SK-N-SH treated with all-trans-retinoic acid at 6 μM for 48 hours (cell line): Measurements from ENCODE around the gene SRA1.

Experiments used
- ATAC-seq: fragments of 200-7000 bp; cut with Tn5 transposase; 3 replicates; pipeline ENCODE4 v1.9.1; 2020; ENCODE audit warnings: mild to moderate bottlenecking, moderate library complexity
- ARNTL ChIP-seq: fragments of 450-650 bp; formaldehyde crosslinking; IDR thresholded peaks from 2 replicates; pipeline ENCODE4 v1.5.0; 2020; ENCODE audit warnings: low read depth, mild to moderate bottlenecking, moderate library complexity, borderline replicate concordance
- BACH2 ChIP-seq: fragments of 250-450 bp; sonication (Bioruptor Pico); IDR thresholded peaks from 2 replicates; pipeline ENCODE4 v1.9.0; 2021; ENCODE audit warnings: mild to moderate bottlenecking, borderline replicate concordance
- CSDC2 ChIP-seq: fragments of 250-450 bp; sonication (Bioruptor Pico); IDR thresholded peaks from 2 replicates; pipeline ENCODE4 v1.5.0; 2020; ENCODE audit warnings: mild to moderate bottlenecking, moderate library complexity
- ESRRG ChIP-seq: fragments of 250-450 bp; sonication (Bioruptor Pico); IDR thresholded peaks from 2 replicates; pipeline ENCODE4 v1.6.1; 2021; ENCODE audit warnings: mild to moderate bottlenecking
- GLIS3 ChIP-seq: fragments of 250-450 bp; sonication (Bioruptor Pico); IDR thresholded peaks from 2 replicates; pipeline ENCODE4 v1.5.0; 2020; ENCODE audit warnings: mild to moderate bottlenecking, moderate library complexity
- OSR1 ChIP-seq: fragments of 250-450 bp; sonication (Bioruptor Pico); IDR thresholded peaks from 2 replicates; pipeline ENCODE4 v1.8.0; 2022; ENCODE audit warnings: moderate library complexity, mild to moderate bottlenecking, inconsistent platforms
- PPARA ChIP-seq: fragments of 250-450 bp; sonication (Bioruptor Pico); IDR thresholded peaks from 2 replicates; pipeline ENCODE4 v1.5.0; 2020; ENCODE audit warnings: mild to moderate bottlenecking, borderline replicate concordance
- RARB ChIP-seq: fragments of 250-450 bp; sonication (Bioruptor Pico); IDR thresholded peaks from 2 replicates; pipeline ENCODE4 v1.8.0; 2021; ENCODE audit warnings: mild to moderate bottlenecking, moderate library complexity
- TCF4 ChIP-seq: fragments of 250-450 bp; sonication (Bioruptor Pico); IDR thresholded peaks from 2 replicates; pipeline ENCODE4 v1.8.0; 2021; ENCODE audit warnings: mild to moderate bottlenecking, moderate library complexity, borderline replicate concordance
- TOX ChIP-seq: fragments of 250-450 bp; sonication (Bioruptor Pico); IDR thresholded peaks from 2 replicates; pipeline ENCODE4 v1.8.0; 2021; ENCODE audit warnings: mild to moderate bottlenecking, moderate library complexity, borderline replicate concordance
- TSHZ2 ChIP-seq: fragments of 250-450 bp; sonication (Bioruptor Pico); IDR thresholded peaks from 2 replicates; pipeline ENCODE4 v1.5.0; 2020; ENCODE audit warnings: mild to moderate bottlenecking, moderate library complexity
- ZC3H10 ChIP-seq: fragments of 250-450 bp; sonication (Bioruptor Pico); IDR thresholded peaks from 2 replicates; pipeline ENCODE4 v1.5.1; 2021; ENCODE audit warnings: mild to moderate bottlenecking, moderate library complexity
- ZFP3 ChIP-seq: fragments of 250-450 bp; sonication (Bioruptor Pico); IDR thresholded peaks from 2 replicates; pipeline ENCODE4 v1.5.0; 2020; ENCODE audit warnings: mild to moderate bottlenecking, moderate library complexity
- ZFP30 ChIP-seq: fragments of 450-650 bp; formaldehyde crosslinking; IDR thresholded peaks from 2 replicates; pipeline ENCODE4 v1.5.0; 2022; ENCODE audit warnings: mild to moderate bottlenecking, moderate library complexity
- ZNF565 ChIP-seq: fragments of 450-650 bp; formaldehyde crosslinking; conservative IDR thresholded peaks from 2 replicates; pipeline ENCODE4 v1.5.0; 2020; ENCODE audit warnings: low read depth, mild to moderate bottlenecking, moderate library complexity
- ZNF8 ChIP-seq: fragments of 450-650 bp; formaldehyde crosslinking; IDR thresholded peaks from 2 replicates; pipeline ENCODE4 v1.5.0; 2020; ENCODE audit warnings: mild to moderate bottlenecking, moderate library complexity
- TF ChIP-seq, protein P1 (sequence below): fragments of 250-450 bp; sonication (Bioruptor Pico); IDR thresholded peaks from 2 replicates; pipeline ENCODE4 v1.5.1; 2021; ENCODE audit warnings: mild to moderate bottlenecking, moderate library complexity
- TF ChIP-seq, protein P2 (sequence below): fragments of 250-450 bp; sonication (Bioruptor Pico); IDR thresholded peaks from 2 replicates; pipeline ENCODE4 v1.5.1; 2020; ENCODE audit warnings: low read depth, mild to moderate bottlenecking, moderate library complexity
- TF ChIP-seq, protein P3 (sequence below): fragments of 250-450 bp; sonication (Bioruptor Pico); IDR thresholded peaks from 2 replicates; pipeline ENCODE4 v1.8.0; 2020; ENCODE audit warnings: mild to moderate bottlenecking, moderate library complexity, borderline replicate concordance
- TF ChIP-seq, protein P4 (sequence below): fragments of 250-450 bp; sonication (Bioruptor Pico); IDR thresholded peaks from 2 replicates; pipeline ENCODE4 v1.8.0; 2021; ENCODE audit warnings: low read depth, mild to moderate bottlenecking, moderate library complexity, borderline replicate concordance

SRA1 gene

GRCh38 chr5:140576776-140577201, 19.5 kb upstream of the SRA1 start:
- TF ChIP-seq, protein P1, sequence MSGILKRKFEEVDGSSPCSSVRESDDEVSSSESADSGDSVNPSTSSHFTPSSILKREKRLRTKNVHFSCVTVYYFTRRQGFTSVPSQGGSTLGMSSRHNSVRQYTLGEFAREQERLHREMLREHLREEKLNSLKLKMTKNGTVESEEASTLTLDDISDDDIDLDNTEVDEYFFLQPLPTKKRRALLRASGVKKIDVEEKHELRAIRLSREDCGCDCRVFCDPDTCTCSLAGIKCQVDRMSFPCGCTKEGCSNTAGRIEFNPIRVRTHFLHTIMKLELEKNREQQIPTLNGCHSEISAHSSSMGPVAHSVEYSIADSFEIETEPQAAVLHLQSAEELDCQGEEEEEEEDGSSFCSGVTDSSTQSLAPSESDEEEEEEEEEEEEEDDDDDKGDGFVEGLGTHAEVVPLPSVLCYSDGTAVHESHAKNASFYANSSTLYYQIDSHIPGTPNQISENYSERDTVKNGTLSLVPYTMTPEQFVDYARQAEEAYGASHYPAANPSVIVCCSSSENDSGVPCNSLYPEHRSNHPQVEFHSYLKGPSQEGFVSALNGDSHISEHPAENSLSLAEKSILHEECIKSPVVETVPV (CRISPR knock-in tag), result no peak
- TF ChIP-seq ZFP30 (CRISPR knock-in tag), result no peak
- no peak for TF ChIP-seq ARNTL (CRISPR knock-in tag)
- no peak for TF ChIP-seq ZNF565
- TF ChIP-seq, protein P2, sequence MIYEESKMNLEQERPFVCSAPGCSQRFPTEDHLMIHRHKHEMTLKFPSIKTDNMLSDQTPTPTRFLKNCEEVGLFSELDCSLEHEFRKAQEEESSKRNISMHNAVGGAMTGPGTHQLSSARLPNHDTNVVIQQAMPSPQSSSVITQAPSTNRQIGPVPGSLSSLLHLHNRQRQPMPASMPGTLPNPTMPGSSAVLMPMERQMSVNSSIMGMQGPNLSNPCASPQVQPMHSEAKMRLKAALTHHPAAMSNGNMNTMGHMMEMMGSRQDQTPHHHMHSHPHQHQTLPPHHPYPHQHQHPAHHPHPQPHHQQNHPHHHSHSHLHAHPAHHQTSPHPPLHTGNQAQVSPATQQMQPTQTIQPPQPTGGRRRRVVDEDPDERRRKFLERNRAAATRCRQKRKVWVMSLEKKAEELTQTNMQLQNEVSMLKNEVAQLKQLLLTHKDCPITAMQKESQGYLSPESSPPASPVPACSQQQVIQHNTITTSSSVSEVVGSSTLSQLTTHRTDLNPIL (CRISPR knock-in tag), result no peak
- TF ChIP-seq CSDC2 (CRISPR knock-in tag), result no peak
- no peak for TF ChIP-seq BACH2 (CRISPR knock-in tag)
- TF ChIP-seq, protein P3, sequence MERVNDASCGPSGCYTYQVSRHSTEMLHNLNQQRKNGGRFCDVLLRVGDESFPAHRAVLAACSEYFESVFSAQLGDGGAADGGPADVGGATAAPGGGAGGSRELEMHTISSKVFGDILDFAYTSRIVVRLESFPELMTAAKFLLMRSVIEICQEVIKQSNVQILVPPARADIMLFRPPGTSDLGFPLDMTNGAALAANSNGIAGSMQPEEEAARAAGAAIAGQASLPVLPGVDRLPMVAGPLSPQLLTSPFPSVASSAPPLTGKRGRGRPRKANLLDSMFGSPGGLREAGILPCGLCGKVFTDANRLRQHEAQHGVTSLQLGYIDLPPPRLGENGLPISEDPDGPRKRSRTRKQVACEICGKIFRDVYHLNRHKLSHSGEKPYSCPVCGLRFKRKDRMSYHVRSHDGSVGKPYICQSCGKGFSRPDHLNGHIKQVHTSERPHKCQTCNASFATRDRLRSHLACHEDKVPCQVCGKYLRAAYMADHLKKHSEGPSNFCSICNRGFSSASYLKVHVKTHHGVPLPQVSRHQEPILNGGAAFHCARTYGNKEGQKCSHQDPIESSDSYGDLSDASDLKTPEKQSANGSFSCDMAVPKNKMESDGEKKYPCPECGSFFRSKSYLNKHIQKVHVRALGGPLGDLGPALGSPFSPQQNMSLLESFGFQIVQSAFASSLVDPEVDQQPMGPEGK, result no peak
- TF ChIP-seq ZNF8 (CRISPR knock-in tag), result no peak
- no peak for TF ChIP-seq OSR1 (CRISPR knock-in tag)
- no peak for TF ChIP-seq ESRRG
- ATAC-seq, result no peak

- TF ChIP-seq PPARA (CRISPR knock-in tag) (no peak), ARNTL (CRISPR knock-in tag) (no peak), ZFP3 (CRISPR knock-in tag) (no peak), BACH2 (CRISPR knock-in tag) (no peak)
- TF ChIP-seq, protein P4, sequence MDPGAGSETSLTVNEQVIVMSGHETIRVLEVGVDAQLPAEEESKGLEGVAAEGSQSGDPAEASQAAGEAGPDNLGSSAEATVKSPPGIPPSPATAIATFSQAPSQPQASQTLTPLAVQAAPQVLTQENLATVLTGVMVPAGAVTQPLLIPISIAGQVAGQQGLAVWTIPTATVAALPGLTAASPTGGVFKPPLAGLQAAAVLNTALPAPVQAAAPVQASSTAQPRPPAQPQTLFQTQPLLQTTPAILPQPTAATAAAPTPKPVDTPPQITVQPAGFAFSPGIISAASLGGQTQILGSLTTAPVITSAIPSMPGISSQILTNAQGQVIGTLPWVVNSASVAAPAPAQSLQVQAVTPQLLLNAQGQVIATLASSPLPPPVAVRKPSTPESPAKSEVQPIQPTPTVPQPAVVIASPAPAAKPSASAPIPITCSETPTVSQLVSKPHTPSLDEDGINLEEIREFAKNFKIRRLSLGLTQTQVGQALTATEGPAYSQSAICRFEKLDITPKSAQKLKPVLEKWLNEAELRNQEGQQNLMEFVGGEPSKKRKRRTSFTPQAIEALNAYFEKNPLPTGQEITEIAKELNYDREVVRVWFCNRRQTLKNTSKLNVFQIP (CRISPR knock-in tag), result no peak
These were observed 18.0 kb upstream of the SRA1 start for GRCh38 chr5:140575309-140575708.

DNA sequence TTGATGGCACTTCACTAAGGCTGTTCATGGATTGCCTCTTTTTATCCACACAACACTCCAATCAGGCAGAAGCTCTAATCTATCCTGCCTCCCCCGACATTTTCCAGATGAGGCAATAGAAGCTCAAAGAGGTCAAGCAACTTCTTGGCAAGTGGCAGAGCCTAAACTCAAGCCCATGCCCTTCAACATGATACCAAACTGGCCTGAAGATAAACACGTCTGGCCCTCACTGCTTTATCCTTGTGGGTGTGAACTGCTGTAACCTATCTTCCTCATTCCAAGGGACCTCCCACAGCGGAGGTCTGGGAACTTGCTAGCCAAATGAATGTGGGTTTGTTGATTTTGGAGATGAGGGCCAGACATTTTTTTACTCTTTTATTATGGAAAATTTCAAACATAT, 16.9 kb upstream of the SRA1 start:
- TF ChIP-seq, protein P1 (CRISPR knock-in tag), result no peak
- TF ChIP-seq, protein P2 (CRISPR knock-in tag), result no peak
- TF ChIP-seq BACH2 (CRISPR knock-in tag) (no peak), TCF4 (CRISPR knock-in tag) (no peak), OSR1 (CRISPR knock-in tag) (no peak), TOX (CRISPR knock-in tag) (no peak), ZC3H10 (CRISPR knock-in tag) (no peak), ZFP3 (CRISPR knock-in tag) (no peak), CSDC2 (CRISPR knock-in tag) (no peak), ZNF8 (CRISPR knock-in tag) (no peak), PPARA (CRISPR knock-in tag) (no peak), GLIS3 (CRISPR knock-in tag) (no peak)
- ATAC-seq, result no peak

More at GRCh38 chr5:140575309-140575708, 18.0 kb upstream of the SRA1 start:
- 0 out of 3 replicates have a peak, but pooled peaks have one; percentile 28 for ATAC-seq

DNA sequence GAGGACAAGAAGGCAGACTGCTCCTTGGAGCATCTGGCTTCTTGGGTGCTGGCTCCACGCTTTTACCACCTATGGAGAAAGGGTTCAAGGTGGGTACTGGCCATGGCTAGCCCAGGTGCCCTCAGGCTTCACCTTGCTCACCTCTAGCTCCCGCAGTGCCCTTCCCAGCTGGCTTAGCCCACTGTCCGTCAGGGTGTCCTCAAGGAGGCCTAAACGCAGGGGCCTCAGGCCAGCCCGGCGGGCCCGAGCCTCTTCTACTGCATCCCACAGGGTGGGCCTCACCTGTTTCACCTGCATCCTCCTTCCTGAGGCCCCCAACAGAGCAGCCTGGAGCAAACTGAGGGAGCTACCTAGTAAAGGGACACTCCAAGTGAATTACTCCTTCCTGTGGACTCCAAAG, 16.4 kb upstream of the SRA1 start:
- ATAC-seq, result no peak
- TF ChIP-seq TSHZ2 (CRISPR knock-in tag) (no peak), RARB (no peak), ARNTL (CRISPR knock-in tag) (no peak), ZNF565 (no peak), ZFP3 (CRISPR knock-in tag) (no peak), ZFP30 (CRISPR knock-in tag) (no peak), TOX (CRISPR knock-in tag) (no peak), ZNF8 (CRISPR knock-in tag) (no peak), ESRRG (no peak)
- TF ChIP-seq, protein P3, result no peak
